Adrenal gland (tissue), 5 donors: ENCODE data around the gene SLCO2A1.

Source experiments
- CTCF ChIP-seq, 6 experiments: fragments of 450-650 bp in 4 of 6; fragments of 200-600 bp in 2 of 6; sonication (generic) in 1 of 6; IDR thresholded peaks; 1 replicate in 5 of 6; 2 replicates in 1 of 6; pipeline versions ENCODE4 v1.5.1 to v1.8.0; 2016 to 2021; ENCODE audit warnings: antibody characterized with exemption in 6 of 6, mild to moderate bottlenecking in 2 of 6, moderate library complexity in 1 of 6
- POLR2A ChIP-seq, 2 donors: fragments of 450-650 bp; IDR thresholded peaks; one replicate each; pipeline ENCODE4 v1.6.1; 2017; ENCODE audit warnings: antibody characterized with exemption in 2 of 2, mild to moderate bottlenecking in 2 of 2, moderate library complexity in 1 of 2
- donor health status: DM: no; HTN: no; CAD: no.

- TF ChIP-seq POLR2A (IDR thresholded peaks at IDR 0.05) (no peak), CTCF (IDR thresholded peaks at IDR 0.05) (no peak)
Observed at GRCh38 chr3:133996996-133997395, 32.7 kb downstream of the SLCO2A1 start.
